Measurements from ENCODE around the gene GFOD1. TPM values are rescaled to one million over a fixed set of nuclear protein-coding genes. Genes with fewer than 3 reads are reported as not detected.
A peak's percentile ranks its signal among the peaks of the same experiment; 100 is the strongest.

GFOD1 gene
- total RNA-seq, 2 experiments from 2014 or later: 22.6 to 35.0 TPM

- CTCF ChIA-PET (ENCODE audit: unreplicated experiment): no interaction called here
- Histone ChIP-seq H3K36me3 (ENCODE audit: insufficient read depth, low read length) (peaks cover 58% of the 10 kb centered on the region), H3K27ac (ENCODE audit: low read depth, low read length, poor library complexity, severe bottlenecking) (no peak overlapping the region), H3K9me3 (ENCODE audit: low read length) (no peaks in the 10 kb centered on the region), H2AFZ (ENCODE audit: low read length) (no peak overlapping the region), H3K79me2 (ENCODE audit: insufficient read depth, low read depth, low read length) (peaks cover 63% of the 10 kb centered on the region), H3K4me1 (ENCODE audit: insufficient read depth, low read length, poor library complexity, severe bottlenecking) (peaks cover 69% of the 10 kb centered on the region), H3K4me3 (ENCODE audit: low read depth, low read length, poor library complexity, severe bottlenecking) (no peak overlapping the region), H4K20me1 (ENCODE audit: insufficient read depth, low read length) (no peaks in the 10 kb centered on the region; the same call in 1 of the 2 replicates), H3K4me2 (ENCODE audit: low read length) (no peak overlapping the region), H3K9me2 (ENCODE audit: insufficient read depth, low read length) (no peaks in the 10 kb centered on the region)
- BruUV-seq (replicated peaks): no TSS peak
- no peak for TF ChIP-seq EZH2phosphoT487 (IDR thresholded peaks at IDR 0.05; ENCODE audit: borderline replicate concordance, low read depth, low read length)
- no peak for TF ChIP-seq CTCF (conservative IDR thresholded peaks at IDR 0.05; ENCODE audit: low read length)
- no peak for DNase-seq (ENCODE audit: low spot score)
- intact Hi-C loops (cut with micrococcal nuclease; ENCODE audit: unreplicated experiment): no loop called here
- POLR2A ChIA-PET: interaction anchor here (0.9 kb wide), 2 partner anchors 9 to 64 kb away, joined by 3 read pairs; no protein-coding TSS in a partner anchor
Measured at GRCh38 chr6:13468839-13469238, 18.6 kb downstream of the GFOD1 start.

DNA sequence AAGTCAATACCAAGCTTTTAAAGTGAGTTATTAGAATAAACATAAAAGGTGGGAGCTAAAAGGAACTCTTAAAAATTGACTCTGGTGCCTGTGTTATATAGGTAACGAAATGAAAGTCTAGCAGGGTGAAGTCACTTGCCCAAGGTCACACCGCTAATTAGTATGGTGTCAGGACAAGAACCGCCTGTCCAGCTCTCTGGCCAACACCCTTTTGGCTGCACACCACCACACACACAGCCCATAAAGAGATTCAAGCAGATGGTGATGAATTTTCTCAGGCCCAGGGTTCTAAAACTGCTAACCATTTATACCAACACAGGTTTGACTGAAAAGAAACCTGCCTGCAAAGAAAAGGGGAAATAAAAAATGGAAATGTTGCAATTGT is 20.2 kb downstream of the GFOD1 start:
- no peak for DNase-seq (ENCODE audit: low spot score)
- peaks cover 76% of the 10 kb centered on the region for H3K4me1 ChIP-seq (ENCODE audit: insufficient read depth, low read length, poor library complexity, severe bottlenecking)
- peak overlapping the region; percentile 49 for H3K4me2 ChIP-seq (ENCODE audit: low read length)
- intact Hi-C loops (cut with micrococcal nuclease; ENCODE audit: unreplicated experiment): no loop called here
- peaks cover 5% of the 10 kb centered on the region; the same call in 1 of the 2 replicates for H4K20me1 ChIP-seq (ENCODE audit: insufficient read depth, low read length)
- POLR2A ChIA-PET: interaction anchor here (0.7 to 2.2 kb wide), 8 partner anchors 8 to 87 kb away, joined by 3 to 10 read pairs (median 3); no protein-coding TSS in a partner anchor
- no peaks in the 10 kb centered on the region for H3K9me2 ChIP-seq (ENCODE audit: insufficient read depth, low read length)
- peaks cover 58% of the 10 kb centered on the region for H3K79me2 ChIP-seq (ENCODE audit: insufficient read depth, low read depth, low read length)
- no peak overlapping the region for H3K4me3 ChIP-seq (ENCODE audit: low read depth, low read length, poor library complexity, severe bottlenecking)
- H3K9me3 ChIP-seq (ENCODE audit: low read length): no peaks in the 10 kb centered on the region
- peaks cover 42% of the 10 kb centered on the region for H3K36me3 ChIP-seq (ENCODE audit: insufficient read depth, low read length)
- CTCF ChIA-PET (ENCODE audit: unreplicated experiment): no interaction called here
- BruUV-seq (replicated peaks): no TSS peak
- H2AFZ ChIP-seq (ENCODE audit: low read length): no peak overlapping the region
- no peak for TF ChIP-seq CTCF (conservative IDR thresholded peaks at IDR 0.05; ENCODE audit: low read length)
- no peak for TF ChIP-seq EZH2phosphoT487 (IDR thresholded peaks at IDR 0.05; ENCODE audit: borderline replicate concordance, low read depth, low read length)
- H3K27ac ChIP-seq (ENCODE audit: low read depth, low read length, poor library complexity, severe bottlenecking): no peak overlapping the region

- H3K79me2 ChIP-seq (ENCODE audit: insufficient read depth, low read depth, low read length): peaks cover 54% of the 10 kb centered on the region
- intact Hi-C loops (cut with micrococcal nuclease; ENCODE audit: unreplicated experiment): no loop called here
- no peak for TF ChIP-seq CTCF (conservative IDR thresholded peaks at IDR 0.05; ENCODE audit: low read length)
- no peak for TF ChIP-seq EZH2phosphoT487 (IDR thresholded peaks at IDR 0.05; ENCODE audit: borderline replicate concordance, low read depth, low read length)
- peak overlapping the region; percentile 2 for H3K4me3 ChIP-seq (ENCODE audit: low read depth, low read length, poor library complexity, severe bottlenecking)
- H3K4me1 ChIP-seq (ENCODE audit: insufficient read depth, low read length, poor library complexity, severe bottlenecking): peaks cover 79% of the 10 kb centered on the region
- DNase-seq (ENCODE audit: low spot score): no peak
- H2AFZ ChIP-seq (ENCODE audit: low read length): no peak overlapping the region
- no peaks in the 10 kb centered on the region for H3K9me3 ChIP-seq (ENCODE audit: low read length)
- BruUV-seq (replicated peaks): no TSS peak
- no peaks in the 10 kb centered on the region for H3K9me2 ChIP-seq (ENCODE audit: insufficient read depth, low read length)
- H3K27ac ChIP-seq (ENCODE audit: low read depth, low read length, poor library complexity, severe bottlenecking): no peak overlapping the region
- peaks cover 5% of the 10 kb centered on the region; the same call in 1 of the 2 replicates for H4K20me1 ChIP-seq (ENCODE audit: insufficient read depth, low read length)
- H3K4me2 ChIP-seq (ENCODE audit: low read length): peak overlapping the region; percentile 49
- POLR2A ChIA-PET: interaction anchor here (0.7 to 2.2 kb wide), 8 partner anchors 9 to 86 kb away, joined by 3 to 10 read pairs (median 3); no protein-coding TSS in a partner anchor
- CTCF ChIA-PET (ENCODE audit: unreplicated experiment): no interaction called here
- H3K36me3 ChIP-seq (ENCODE audit: insufficient read depth, low read length): peaks cover 42% of the 10 kb centered on the region
Measured at GRCh38 chr6:13466304-13467215, 20.8 kb downstream of the GFOD1 start.

Measured in OCI-LY7 (cell line).